Fibroblast of lung (primary cell): ENCODE results near the gene LRP1-AS. TPM values are rescaled to one million over a fixed set of nuclear protein-coding genes. Genes with fewer than 3 reads are reported as not detected.

Experiments used
- DNase-seq, 2 donors: peaks; one replicate each; pipeline versions ENCODE4 v3.0.0 to v3.0.0-alpha.2; 2010; ENCODE audit warnings: low read depth in 2 of 2
- H2AFZ ChIP-seq: 2 replicates; pipeline ENCODE4 v1.5.1; 2012; ENCODE audit warnings: low read length, control low read depth, inconsistent platforms
- H3K27ac ChIP-seq: 2 replicates; pipeline ENCODE4 v1.5.1; 2011; ENCODE audit warnings: low read length, control low read depth; ENCODE audit not compliant: insufficient read depth
- H3K27me3 ChIP-seq: 2 replicates; pipeline ENCODE4 v1.5.1; 2011; ENCODE audit warnings: mild to moderate bottlenecking, low read length; ENCODE audit not compliant: control insufficient read depth, insufficient read depth
- H3K36me3 ChIP-seq: 2 replicates; pipeline ENCODE4 v1.5.1; 2011; ENCODE audit warnings: low read length; ENCODE audit not compliant: control insufficient read depth, insufficient read depth
- H3K4me1 ChIP-seq: 2 replicates; pipeline ENCODE4 v1.5.1; 2011; ENCODE audit warnings: low read length; ENCODE audit not compliant: control insufficient read depth, insufficient read depth; ENCODE audit errors: extremely low read depth
- H3K4me2 ChIP-seq: 2 replicates; pipeline ENCODE4 v1.5.1; 2011; ENCODE audit warnings: low read length, control low read depth; ENCODE audit not compliant: insufficient read depth; ENCODE audit errors: extremely low read depth
- H3K4me3 ChIP-seq, 4 experiments: fragments of 200-600 bp in 1 of 4; sonication (generic) in 1 of 4; replicated peaks in 1 of 4; 2 replicates each; pipeline ENCODE4 v1.5.1; 2011 to 2016; ENCODE audit warnings: low read length in 4 of 4, low read depth in 3 of 4, mild to moderate bottlenecking in 3 of 4, control low read depth in 2 of 4, inconsistent platforms in 1 of 4, mixed read lengths in 1 of 4; ENCODE audit not compliant: insufficient read depth in 1 of 4; ENCODE audit errors: control extremely low read depth in 1 of 4
- H3K79me2 ChIP-seq: 2 replicates; pipeline ENCODE4 v1.5.1; 2012; ENCODE audit warnings: mild to moderate bottlenecking, low read length, inconsistent platforms; ENCODE audit not compliant: control insufficient read depth, insufficient read depth
- H3K9ac ChIP-seq: 2 replicates; pipeline ENCODE4 v1.5.1; 2011; ENCODE audit warnings: mild to moderate bottlenecking, low read length, control low read depth; ENCODE audit not compliant: insufficient read depth
- H3K9me3 ChIP-seq: 2 replicates; pipeline ENCODE4 v1.5.1; 2012; ENCODE audit warnings: low read depth, low read length; ENCODE audit not compliant: control insufficient read depth, insufficient read depth
- H4K20me1 ChIP-seq: 2 replicates; pipeline ENCODE4 v1.5.1; 2011; ENCODE audit warnings: low read length; ENCODE audit not compliant: control insufficient read depth, insufficient read depth; ENCODE audit errors: extremely low read depth
- EZH2 ChIP-seq: IDR thresholded peaks from 2 replicates; pipeline ENCODE4 v1.5.1; 2012; ENCODE audit warnings: low read length, control low read depth, mild to moderate bottlenecking; ENCODE audit errors: missing control alignments
- polyA plus RNA-seq, 2 donors: library from polyadenylated mRNA; depleted of rRNA in 1 of 2; stranded (reverse) in 1 of 2; unstranded in 1 of 2; fragments of >200 nt; gene quantifications; 2 replicates each; pipeline ENCODE4 v1.2.1, GENCODE V29; 2011 to 2012; ENCODE audit warnings: missing spikeins in 1 of 2
- total RNA-seq: library from RNA; depleted of rRNA; stranded (reverse); fragments of >200 nt; gene quantifications from 2 replicates; pipeline ENCODE4 v1.2.1, GENCODE V29; 2014
- TF ChIP-seq, protein P1 (sequence below), 2 donors: IDR thresholded peaks in 1 of 2; conservative IDR thresholded peaks in 1 of 2; 1 replicate in 1 of 2; 2 replicates in 1 of 2; pipeline ENCODE4 v1.5.1; 2011 to 2012; ENCODE audit warnings: low read length in 2 of 2, control low read depth in 1 of 2, inconsistent platforms in 1 of 2, low read depth in 1 of 2, mild to moderate bottlenecking in 1 of 2

Gene LRP1-AS
- total and polyA plus RNA-seq, 2 donors (not counting 1 experiment from before 2014, with no cell fraction given), result not detected

DNA sequence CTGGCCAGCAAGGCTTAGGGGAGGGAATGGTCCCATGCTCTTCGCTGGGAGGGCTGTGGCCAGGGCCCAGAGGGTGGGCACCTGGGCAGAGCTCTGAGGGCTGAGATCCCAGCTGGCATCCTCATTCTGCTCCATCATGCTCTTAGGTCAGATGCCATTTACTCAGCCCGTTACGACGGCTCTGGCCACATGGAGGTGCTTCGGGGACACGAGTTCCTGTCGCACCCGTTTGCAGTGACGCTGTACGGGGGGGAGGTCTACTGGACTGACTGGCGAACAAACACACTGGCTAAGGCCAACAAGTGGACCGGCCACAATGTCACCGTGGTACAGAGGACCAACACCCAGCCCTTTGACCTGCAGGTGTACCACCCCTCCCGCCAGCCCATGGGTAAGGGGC is 30.8 kb upstream of the LRP1-AS start:
- H3K79me2 ChIP-seq, result no peaks in the 10 kb centered on the region
- no peaks in the 10 kb centered on the region for H3K9me3 ChIP-seq
- no peak for TF ChIP-seq EZH2
- TF ChIP-seq, protein P1, sequence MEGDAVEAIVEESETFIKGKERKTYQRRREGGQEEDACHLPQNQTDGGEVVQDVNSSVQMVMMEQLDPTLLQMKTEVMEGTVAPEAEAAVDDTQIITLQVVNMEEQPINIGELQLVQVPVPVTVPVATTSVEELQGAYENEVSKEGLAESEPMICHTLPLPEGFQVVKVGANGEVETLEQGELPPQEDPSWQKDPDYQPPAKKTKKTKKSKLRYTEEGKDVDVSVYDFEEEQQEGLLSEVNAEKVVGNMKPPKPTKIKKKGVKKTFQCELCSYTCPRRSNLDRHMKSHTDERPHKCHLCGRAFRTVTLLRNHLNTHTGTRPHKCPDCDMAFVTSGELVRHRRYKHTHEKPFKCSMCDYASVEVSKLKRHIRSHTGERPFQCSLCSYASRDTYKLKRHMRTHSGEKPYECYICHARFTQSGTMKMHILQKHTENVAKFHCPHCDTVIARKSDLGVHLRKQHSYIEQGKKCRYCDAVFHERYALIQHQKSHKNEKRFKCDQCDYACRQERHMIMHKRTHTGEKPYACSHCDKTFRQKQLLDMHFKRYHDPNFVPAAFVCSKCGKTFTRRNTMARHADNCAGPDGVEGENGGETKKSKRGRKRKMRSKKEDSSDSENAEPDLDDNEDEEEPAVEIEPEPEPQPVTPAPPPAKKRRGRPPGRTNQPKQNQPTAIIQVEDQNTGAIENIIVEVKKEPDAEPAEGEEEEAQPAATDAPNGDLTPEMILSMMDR (conservative IDR thresholded peaks at IDR 0.05 in 1 of 2, IDR thresholded peaks at IDR 0.05 in 1 of 2; ENCODE audit: low read depth in 1 of 2, low read length in 2 of 2), result no peak
- no peak overlapping the region for H3K9ac ChIP-seq
- no peak overlapping the region for H3K27ac ChIP-seq
- peaks cover 74% of the 10 kb centered on the region for H3K36me3 ChIP-seq
- H3K27me3 ChIP-seq, result no peaks in the 10 kb centered on the region
- no peak overlapping the region for H3K4me2 ChIP-seq
- H3K4me1 ChIP-seq, result peaks cover 11% of the 10 kb centered on the region
- H4K20me1 ChIP-seq, result no peaks in the 10 kb centered on the region
- no peak overlapping the region for H2AFZ ChIP-seq
- DNase-seq, result no peak
- no peak overlapping the region for H3K4me3 ChIP-seq

DNA sequence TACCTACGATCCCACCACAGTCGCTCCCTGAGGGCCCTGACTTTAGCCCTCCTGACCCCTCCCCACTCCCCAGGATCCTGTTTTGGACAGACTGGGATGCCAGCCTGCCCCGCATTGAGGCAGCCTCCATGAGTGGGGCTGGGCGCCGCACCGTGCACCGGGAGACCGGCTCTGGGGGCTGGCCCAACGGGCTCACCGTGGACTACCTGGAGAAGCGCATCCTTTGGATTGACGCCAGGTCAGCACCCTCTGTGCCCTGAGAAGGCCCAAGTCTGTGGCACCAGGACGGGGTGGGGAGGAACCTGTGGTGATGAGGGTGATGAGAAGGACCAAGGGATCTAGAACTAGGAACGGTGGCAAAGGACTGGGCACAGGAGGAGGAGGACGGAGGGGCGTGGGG is 29.9 kb upstream of the LRP1-AS start:
- Histone ChIP-seq H3K36me3 (peaks cover 77% of the 10 kb centered on the region), H3K79me2 (no peaks in the 10 kb centered on the region), H3K9me3 (no peaks in the 10 kb centered on the region), H3K27me3 (no peaks in the 10 kb centered on the region), H3K4me1 (peaks cover 11% of the 10 kb centered on the region), H2AFZ (no peak overlapping the region), H3K27ac (no peak overlapping the region), H3K4me2 (no peak overlapping the region), H3K9ac (no peak overlapping the region), H3K4me3 (no peak overlapping the region), H4K20me1 (no peaks in the 10 kb centered on the region)
- no peak for DNase-seq
- TF ChIP-seq, protein P1 (conservative IDR thresholded peaks at IDR 0.05 in 1 of 2, IDR thresholded peaks at IDR 0.05 in 1 of 2; ENCODE audit: low read depth in 1 of 2, low read length in 2 of 2), result no peak
- no peak for TF ChIP-seq EZH2

DNA sequence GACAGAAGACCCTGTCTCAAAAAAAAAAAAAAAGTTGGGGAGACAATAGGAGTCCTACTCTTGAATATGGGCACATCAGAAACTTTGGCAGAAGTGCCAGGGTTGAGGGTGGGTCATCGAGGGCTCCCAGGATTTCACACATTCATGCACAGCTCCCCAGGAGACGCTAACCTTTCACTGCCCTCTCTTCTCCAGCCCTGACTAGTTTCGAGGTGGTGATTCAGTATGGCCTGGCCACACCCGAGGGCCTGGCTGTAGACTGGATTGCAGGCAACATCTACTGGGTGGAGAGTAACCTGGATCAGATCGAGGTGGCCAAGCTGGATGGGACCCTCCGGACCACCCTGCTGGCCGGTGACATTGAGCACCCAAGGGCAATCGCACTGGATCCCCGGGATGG is 29.4 kb upstream of the LRP1-AS start:
- Histone ChIP-seq H3K9ac (no peak overlapping the region), H3K4me2 (no peak overlapping the region), H3K79me2 (no peaks in the 10 kb centered on the region), H2AFZ (no peak overlapping the region), H4K20me1 (no peaks in the 10 kb centered on the region), H3K36me3 (peaks cover 74% of the 10 kb centered on the region), H3K27ac (no peak overlapping the region), H3K9me3 (no peaks in the 10 kb centered on the region), H3K4me3 (no peak overlapping the region), H3K27me3 (no peaks in the 10 kb centered on the region), H3K4me1 (peaks cover 11% of the 10 kb centered on the region)
- peak in 1 of 2 donors; percentile 10 for DNase-seq
- no peak for TF ChIP-seq EZH2
- TF ChIP-seq, protein P1 (conservative IDR thresholded peaks at IDR 0.05 in 1 of 2, IDR thresholded peaks at IDR 0.05 in 1 of 2; ENCODE audit: low read depth in 1 of 2, low read length in 2 of 2), result no peak
